Activated gamma-delta T cell treated with anti-CD3 and anti-CD28 coated beads, Interleukin-2, amount 50 U/mL, for 16 hours (primary cell): ENCODE measurements around the gene PRSS33.

Source experiments
- DNase-seq: peaks from one replicate; pipeline ENCODE4 v3.0.0-alpha.2; 2020; ENCODE audit warnings: low read depth

PRSS33 gene

DNA sequence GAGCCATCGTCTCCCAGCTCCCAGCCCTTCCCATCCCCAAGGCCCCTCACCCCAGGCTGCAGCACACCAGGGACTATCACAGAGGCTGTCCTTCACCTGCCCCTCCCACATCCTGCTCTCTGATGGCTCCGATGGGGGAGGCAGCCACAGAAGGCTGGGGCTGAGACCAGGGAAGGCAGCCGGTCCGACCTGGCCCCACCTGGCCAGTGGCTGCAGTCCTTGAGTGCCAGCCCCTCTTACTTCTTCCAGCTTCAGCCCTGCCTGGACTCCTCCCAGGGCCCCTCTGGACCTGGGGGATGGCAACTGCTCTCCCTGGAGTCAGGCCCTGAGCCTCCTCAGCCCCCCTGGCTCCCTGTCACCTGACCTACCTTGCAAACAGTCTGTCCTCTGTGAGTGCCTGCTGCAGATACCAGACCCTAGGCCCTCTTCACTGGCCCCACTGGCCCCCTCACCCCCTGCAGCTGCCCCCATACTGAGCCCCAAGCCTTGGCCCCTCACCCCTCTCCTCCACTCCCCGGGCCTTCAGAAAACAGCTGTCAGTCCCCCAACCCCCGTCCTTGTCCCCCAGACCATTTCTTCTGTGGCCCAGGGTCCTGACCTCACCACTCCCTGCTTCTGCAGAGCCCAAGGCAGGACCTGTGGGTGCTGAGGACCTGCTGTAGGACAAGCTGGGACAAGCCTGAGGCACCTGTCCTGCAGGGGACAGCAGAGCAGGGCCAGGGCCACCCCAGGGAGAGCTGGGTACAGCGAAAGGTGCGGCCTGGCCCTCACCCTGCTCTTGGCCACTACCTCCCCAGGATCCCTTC lies 47.5 kb downstream of the PRSS33 start:
- no peak for DNase-seq

- DNase-seq, result no peak
These were observed 48.7 kb downstream of the PRSS33 start for GRCh38 chr16:2738615-2739014.

DNA sequence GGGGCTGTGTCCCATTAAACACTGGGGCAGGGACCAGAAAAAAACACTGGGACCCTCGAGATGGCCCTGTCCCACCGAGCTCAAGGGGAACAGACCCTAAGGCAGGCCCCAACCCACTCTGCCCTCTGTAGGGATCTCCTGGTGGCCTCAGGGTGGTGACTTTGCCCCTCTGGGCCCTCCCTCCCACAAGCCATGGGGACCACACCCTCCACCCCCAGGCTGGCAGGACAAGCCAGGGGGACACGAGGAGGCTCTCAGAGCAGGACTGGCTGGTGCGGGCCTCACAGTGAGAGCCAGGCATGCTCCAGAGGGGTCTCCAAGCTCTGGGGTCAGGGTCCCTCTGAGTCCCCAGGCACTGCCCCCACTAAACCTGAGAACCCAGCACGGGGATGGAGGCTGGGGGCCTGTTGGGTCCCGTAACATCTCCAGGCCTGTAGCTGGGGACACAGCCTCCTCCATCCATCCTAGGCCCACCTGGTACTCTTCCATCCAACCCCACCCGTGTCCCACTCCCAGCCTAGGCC lies 49.4 kb downstream of the PRSS33 start:
- DNase-seq, result no peak

DNA sequence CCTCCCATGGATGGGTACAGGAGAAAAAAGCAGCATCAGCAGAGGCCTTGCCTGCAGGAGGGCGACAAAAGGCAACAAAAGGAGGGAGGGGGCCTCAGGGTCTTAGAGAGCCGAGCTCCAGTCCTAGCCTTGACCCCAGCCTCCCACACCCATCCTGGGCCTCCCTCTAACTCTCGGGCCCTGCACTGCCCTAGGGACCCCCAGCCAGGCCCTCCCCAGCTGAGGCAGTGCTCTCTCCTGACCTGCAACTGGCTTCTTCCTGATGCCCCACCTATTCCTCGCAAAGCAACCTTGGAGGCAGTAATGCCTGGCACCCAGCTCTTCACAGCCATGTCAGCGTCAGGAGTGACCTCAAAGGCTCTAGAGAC lies 50.1 kb downstream of the PRSS33 start:
- no peak for DNase-seq

GRCh38 chr16:2736476-2737237 lies 50.7 kb downstream of the PRSS33 start:
- no peak for DNase-seq

DNA sequence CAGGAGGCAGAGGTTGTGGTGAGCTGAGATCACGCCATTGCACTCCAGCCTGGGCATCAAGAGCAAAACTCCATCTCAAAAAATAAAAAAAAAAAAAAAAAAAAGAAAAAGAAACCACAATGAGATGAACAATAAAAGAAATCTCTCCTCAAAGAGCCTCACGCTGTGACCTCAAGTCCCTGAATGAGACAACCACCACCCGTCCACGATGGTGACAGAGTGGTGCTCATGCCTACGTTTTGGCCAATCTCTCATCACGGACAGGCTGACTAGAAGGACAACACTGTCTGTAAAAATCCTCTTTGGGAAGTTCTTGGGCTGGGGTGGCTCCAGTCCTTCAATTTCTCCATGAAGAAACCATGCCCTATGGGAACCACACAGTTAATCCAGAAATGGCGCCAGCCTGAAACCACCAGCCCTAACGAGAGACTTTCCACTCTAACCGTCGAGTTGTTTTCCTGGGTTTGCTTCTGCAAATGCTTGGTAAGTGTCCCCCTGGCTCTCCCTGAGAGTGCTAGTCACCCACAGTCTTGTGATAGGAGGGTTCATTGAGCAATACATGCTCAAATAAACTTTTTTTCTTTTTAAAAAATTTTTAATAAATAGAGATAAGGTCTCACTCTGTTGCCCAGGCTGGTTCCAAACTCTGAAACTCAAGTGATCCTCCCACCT lies 52.4 kb downstream of the PRSS33 start:
- DNase-seq, result no peak
